Muscle layer of colon (tissue), 2 donors: ENCODE measurements around the gene PRRC2B.

Experiments
- H3K27ac ChIP-seq: one replicate; pipeline ENCODE4 v1.7.0; 2013; ENCODE audit warnings: low read depth, mild to moderate bottlenecking, low read length, moderate library complexity
- H3K27me3 ChIP-seq, 2 donors: one replicate each; pipeline ENCODE4 v1.7.0; 2013; ENCODE audit warnings: low read length in 2 of 2, mild to moderate bottlenecking in 2 of 2; ENCODE audit not compliant: insufficient read depth in 2 of 2, control insufficient read depth in 1 of 2
- H3K36me3 ChIP-seq: one replicate; pipeline ENCODE4 v1.7.0; 2013; ENCODE audit warnings: mild to moderate bottlenecking, low read length; ENCODE audit not compliant: insufficient read depth
- H3K4me1 ChIP-seq: one replicate; pipeline ENCODE4 v1.7.0; 2013; ENCODE audit warnings: mild to moderate bottlenecking, low read length; ENCODE audit not compliant: insufficient read depth
- H3K4me3 ChIP-seq, 2 donors: one replicate each; pipeline ENCODE4 v1.7.0; 2013; ENCODE audit warnings: low read length in 2 of 2, low read depth in 1 of 2, mild to moderate bottlenecking in 1 of 2, moderate library complexity in 1 of 2
- H3K9ac ChIP-seq: one replicate; pipeline ENCODE4 v1.7.0; 2013; ENCODE audit warnings: low read length
- H3K9me3 ChIP-seq: one replicate; pipeline ENCODE4 v1.7.0; 2013; ENCODE audit warnings: mild to moderate bottlenecking, low read length
- donor health status: abdominal sarcoma.
- donor health status: Adenocarcinoma of cecum.

Gene PRRC2B

GRCh38 chr9:131416509-131416908 lies 22.6 kb downstream of the PRRC2B start:
- H3K4me3 ChIP-seq = no peak overlapping the region
- H3K27ac ChIP-seq = no peak overlapping the region
- H3K9me3 ChIP-seq = no peaks in the 10 kb centered on the region
- H3K4me1 ChIP-seq = peaks cover 62% of the 10 kb centered on the region
- H3K27me3 ChIP-seq = no peaks in the 10 kb centered on the region
- H3K36me3 ChIP-seq = no peaks in the 10 kb centered on the region
- no peak overlapping the region for H3K9ac ChIP-seq

- H3K27me3 ChIP-seq = no peaks in the 10 kb centered on the region
- no peaks in the 10 kb centered on the region for H3K36me3 ChIP-seq
- H3K4me1 ChIP-seq = peaks cover 59% of the 10 kb centered on the region
- no peak overlapping the region for H3K4me3 ChIP-seq
- no peaks in the 10 kb centered on the region for H3K9me3 ChIP-seq
- no peak overlapping the region for H3K27ac ChIP-seq
- H3K9ac ChIP-seq = peak overlapping the region; percentile 17
Observed at GRCh38 chr9:131417264-131418142, 23.6 kb downstream of the PRRC2B start.

- no peaks in the 10 kb centered on the region for H3K36me3 ChIP-seq
- H3K4me3 ChIP-seq = no peak overlapping the region
- no peak overlapping the region for H3K27ac ChIP-seq
- H3K9me3 ChIP-seq = no peaks in the 10 kb centered on the region
- no peaks in the 10 kb centered on the region for H3K27me3 ChIP-seq
- H3K9ac ChIP-seq = peak overlapping the region; percentile 17
- peaks cover 68% of the 10 kb centered on the region for H3K4me1 ChIP-seq
Observed at GRCh38 chr9:131418143-131419025, 24.5 kb downstream of the PRRC2B start.

GRCh38 chr9:131419026-131419614 lies 25.2 kb downstream of the PRRC2B start:
- Histone ChIP-seq H3K9me3 (no peaks in the 10 kb centered on the region), H3K4me3 (no peak overlapping the region), H3K9ac (no peak overlapping the region), H3K4me1 (peaks cover 71% of the 10 kb centered on the region), H3K27ac (no peak overlapping the region), H3K36me3 (no peaks in the 10 kb centered on the region), H3K27me3 (no peaks in the 10 kb centered on the region)

- Histone ChIP-seq H3K27ac (peak overlapping the region; percentile 4), H3K36me3 (no peaks in the 10 kb centered on the region), H3K27me3 (no peaks in the 10 kb centered on the region), H3K9me3 (no peaks in the 10 kb centered on the region), H3K4me1 (peaks cover 74% of the 10 kb centered on the region), H3K9ac (no peak overlapping the region), H3K4me3 (no peak overlapping the region)
Observed at GRCh38 chr9:131419716-131420115, 25.8 kb downstream of the PRRC2B start.

GRCh38 chr9:131420980-131421624 lies 27.2 kb downstream of the PRRC2B start:
- H3K4me3 ChIP-seq = no peak overlapping the region
- H3K9me3 ChIP-seq = no peaks in the 10 kb centered on the region
- H3K36me3 ChIP-seq = no peaks in the 10 kb centered on the region
- peaks cover 74% of the 10 kb centered on the region for H3K4me1 ChIP-seq
- no peak overlapping the region for H3K9ac ChIP-seq
- no peaks in the 10 kb centered on the region for H3K27me3 ChIP-seq
- peak overlapping the region; percentile 66 for H3K27ac ChIP-seq

- H3K4me1 ChIP-seq = peaks cover 74% of the 10 kb centered on the region
- H3K36me3 ChIP-seq = no peaks in the 10 kb centered on the region
- no peak overlapping the region for H3K9ac ChIP-seq
- no peak overlapping the region for H3K4me3 ChIP-seq
- no peaks in the 10 kb centered on the region for H3K27me3 ChIP-seq
- peak overlapping the region; percentile 66 for H3K27ac ChIP-seq
- no peaks in the 10 kb centered on the region for H3K9me3 ChIP-seq
Observed at GRCh38 chr9:131421691-131422090, 27.8 kb downstream of the PRRC2B start.

GRCh38 chr9:131422241-131422792 lies 28.4 kb downstream of the PRRC2B start:
- no peak overlapping the region for H3K9ac ChIP-seq

GRCh38 chr9:131423171-131423581 lies 29.3 kb downstream of the PRRC2B start:
- Histone ChIP-seq H3K4me3 (no peak overlapping the region), H3K36me3 (no peaks in the 10 kb centered on the region), H3K9me3 (no peaks in the 10 kb centered on the region), H3K4me1 (peaks cover 59% of the 10 kb centered on the region), H3K27me3 (no peaks in the 10 kb centered on the region), H3K9ac (no peak overlapping the region), H3K27ac (peak overlapping the region; percentile 63)

More at GRCh38 chr9:131422241-131422792, 28.4 kb downstream of the PRRC2B start:
- H3K27me3 ChIP-seq = no peaks in the 10 kb centered on the region
- H3K27ac ChIP-seq = peak overlapping the region; percentile 63
- no peaks in the 10 kb centered on the region for H3K9me3 ChIP-seq
- H3K36me3 ChIP-seq = no peaks in the 10 kb centered on the region
- peaks cover 68% of the 10 kb centered on the region for H3K4me1 ChIP-seq
- H3K4me3 ChIP-seq = peak overlapping the region in 1 of 2 donors; percentile 15

- no peak overlapping the region for H3K9ac ChIP-seq
- H3K27me3 ChIP-seq = no peaks in the 10 kb centered on the region
- H3K4me1 ChIP-seq = peaks cover 43% of the 10 kb centered on the region
- H3K4me3 ChIP-seq = no peak overlapping the region
- H3K9me3 ChIP-seq = no peaks in the 10 kb centered on the region
- no peak overlapping the region for H3K27ac ChIP-seq
- H3K36me3 ChIP-seq = no peaks in the 10 kb centered on the region
Observed at GRCh38 chr9:131426545-131426944, 32.7 kb downstream of the PRRC2B start.
